Posterior cingulate gyrus (tissue), 11 donors: Measurements from ENCODE around the gene PDCD4.

ENCODE experiments used
- DNase-seq, 10 donors: peaks; one replicate each; pipeline versions ENCODE4 v3.0.0 to v3.0.0-alpha.2; 2020 to 2021; ENCODE audit warnings: mixed read lengths in 3 of 10
- intact Hi-C: fragments of 100-400 bp; cut with DNase I; formaldehyde crosslinking; loops from one replicate; pipeline ENCODE4 v1.15.1; 2023

The PDCD4 gene

DNA sequence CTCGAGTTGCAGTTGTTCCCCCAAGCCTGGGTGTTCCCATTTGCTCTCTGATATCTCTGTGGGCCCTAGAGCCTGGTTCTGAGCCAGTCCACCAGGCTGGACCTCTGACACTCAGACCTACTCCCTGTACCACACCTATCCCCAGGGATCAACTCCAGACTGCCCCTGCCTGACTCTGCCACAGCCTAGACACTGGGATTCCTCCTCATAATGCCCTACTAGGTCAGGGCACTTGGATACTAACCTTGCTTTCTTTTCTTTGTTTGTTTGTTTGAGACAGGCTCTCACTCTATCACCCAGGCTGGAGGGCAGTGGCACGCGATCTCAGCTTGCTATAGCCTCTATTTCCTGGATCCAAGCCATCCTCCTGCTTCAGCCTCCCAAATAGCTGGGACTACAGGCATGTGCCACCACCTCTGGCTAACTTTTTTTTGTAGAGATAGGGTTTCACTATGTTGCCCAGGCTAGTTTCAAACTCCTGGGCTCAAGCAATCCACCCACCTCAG, 30.8 kb upstream of the PDCD4 start:
- intact Hi-C loops = no loop called here
- no peak for DNase-seq

- DNase-seq = no peak
- intact Hi-C loops = no loop called here
Observed at GRCh38 chr10:110841767-110842267, 29.9 kb upstream of the PDCD4 start.

DNA sequence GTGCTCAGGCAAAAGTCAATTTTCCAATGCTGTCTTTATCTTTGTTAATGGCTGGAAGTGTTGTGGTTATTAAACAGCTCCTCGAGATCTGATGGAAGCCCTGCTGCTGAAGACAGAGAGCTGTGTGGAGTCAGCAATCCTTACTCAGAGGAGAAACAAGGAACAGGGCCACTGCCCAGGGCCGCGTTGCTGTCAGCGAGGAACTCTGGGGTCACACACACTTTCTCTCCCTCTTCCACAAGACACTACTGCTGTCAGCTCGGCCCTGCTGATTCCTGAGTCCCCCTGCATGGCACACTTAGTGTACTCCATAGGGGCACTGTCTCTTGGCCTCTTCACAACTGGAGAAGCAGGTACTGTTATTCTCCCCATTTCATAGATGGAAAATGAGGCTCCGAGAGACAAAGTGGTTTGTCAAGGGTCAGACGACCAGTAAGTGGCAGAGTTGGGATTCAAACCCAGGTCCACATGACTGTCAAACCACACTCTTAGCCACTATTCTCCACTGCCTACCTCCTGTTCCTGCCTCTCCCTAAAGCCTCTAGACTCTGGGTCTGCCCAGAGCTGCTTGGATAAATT, 29.3 kb upstream of the PDCD4 start:
- intact Hi-C loops = no loop called here
- no peak for DNase-seq

DNA sequence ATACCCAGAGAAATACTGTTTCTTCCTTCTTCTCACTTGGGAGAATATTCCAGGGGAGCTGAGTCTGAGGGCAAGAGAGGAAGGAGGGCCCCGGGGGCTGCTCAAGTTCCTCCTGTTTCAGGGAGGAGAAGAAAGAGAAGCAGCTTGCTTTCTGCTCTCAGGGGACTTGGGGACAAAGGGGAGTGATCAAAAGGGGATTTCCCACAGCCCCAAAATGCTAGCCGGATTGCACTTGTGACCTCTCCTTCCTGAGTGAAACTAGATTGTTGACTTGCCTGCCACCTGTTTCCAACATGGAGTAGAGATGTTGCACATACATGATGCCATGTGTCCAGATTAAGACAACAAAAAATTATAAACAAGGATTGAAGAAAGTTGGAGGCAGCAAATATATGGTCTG, 28.7 kb upstream of the PDCD4 start:
- no peak for DNase-seq
- intact Hi-C loops = no loop called here

- no peak for DNase-seq
- intact Hi-C loops = no loop called here
Observed at GRCh38 chr10:110843796-110844616, 27.7 kb upstream of the PDCD4 start.

GRCh38 chr10:110844617-110844881, 27.2 kb upstream of the PDCD4 start:
- intact Hi-C loops = no loop called here
- DNase-seq = no peak

DNA sequence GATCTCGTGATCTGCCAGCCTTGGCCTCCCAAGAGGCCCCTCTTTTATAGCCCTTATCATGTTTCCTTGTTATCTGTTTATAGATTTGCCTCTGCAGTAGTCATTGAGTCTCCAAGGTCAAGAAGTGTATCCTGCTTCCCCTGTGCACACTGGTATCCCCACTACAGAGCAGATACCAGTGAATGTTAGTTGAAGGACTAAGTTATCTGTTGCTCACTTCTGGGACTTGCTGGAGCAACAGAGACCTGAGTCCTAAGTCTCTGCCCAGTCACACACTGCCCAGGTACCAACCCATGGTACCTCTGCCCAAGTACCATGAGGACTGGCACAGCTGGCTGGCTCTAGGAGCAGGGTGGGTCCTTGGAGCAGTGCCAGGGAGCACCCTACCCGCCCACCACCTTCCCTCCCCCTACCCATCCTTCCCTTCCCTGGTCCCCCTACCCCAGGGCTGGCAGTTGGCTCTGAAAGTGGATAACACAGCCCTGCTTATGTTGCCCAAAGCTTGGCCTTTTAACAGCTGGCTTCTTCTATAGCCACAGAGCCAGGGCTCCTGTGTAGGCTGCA, 26.5 kb upstream of the PDCD4 start:
- intact Hi-C loops = no loop called here
- no peak for DNase-seq

DNA sequence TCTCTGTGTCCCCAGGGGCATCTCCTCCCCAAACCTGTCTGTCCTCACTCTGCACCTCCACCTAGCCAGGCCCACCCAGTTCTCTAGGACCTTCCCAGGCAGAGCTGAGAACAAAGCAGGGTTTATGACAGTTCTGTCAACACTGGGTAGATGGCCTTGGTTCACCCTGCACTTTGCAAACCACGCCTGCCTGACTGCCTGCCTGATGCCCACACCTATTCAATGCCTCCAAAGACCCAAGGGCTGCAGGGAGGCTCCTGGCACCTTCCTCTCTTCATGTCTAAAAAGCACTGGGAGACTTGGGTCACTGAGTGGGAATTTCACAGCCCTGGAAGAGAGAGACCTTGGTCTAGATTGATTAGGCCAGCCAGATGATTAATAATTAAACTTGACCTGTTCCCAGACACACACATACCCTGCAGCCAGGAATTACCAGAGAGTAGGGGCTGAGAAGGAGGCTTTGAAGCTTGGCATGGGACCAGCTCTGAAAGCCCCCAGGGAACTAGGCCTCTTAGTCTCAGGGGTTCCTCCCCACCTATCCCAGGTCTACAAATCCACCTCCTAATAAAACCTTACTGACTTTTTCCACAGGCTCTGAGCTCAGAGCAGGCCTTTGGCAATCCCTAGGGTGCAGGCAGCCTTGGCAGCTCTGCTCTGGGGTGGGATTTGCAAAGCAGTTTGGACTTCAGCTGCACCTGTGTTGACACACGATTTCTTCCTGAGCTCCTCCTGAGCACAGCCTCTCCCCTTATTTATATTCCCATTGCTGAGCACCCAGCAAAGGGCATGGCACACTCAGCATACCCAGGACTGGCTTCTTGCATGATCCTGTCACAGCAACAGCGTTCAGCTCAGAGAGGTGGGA, 25.7 kb upstream of the PDCD4 start:
- intact Hi-C loops = no loop called here
- DNase-seq = no peak

DNA sequence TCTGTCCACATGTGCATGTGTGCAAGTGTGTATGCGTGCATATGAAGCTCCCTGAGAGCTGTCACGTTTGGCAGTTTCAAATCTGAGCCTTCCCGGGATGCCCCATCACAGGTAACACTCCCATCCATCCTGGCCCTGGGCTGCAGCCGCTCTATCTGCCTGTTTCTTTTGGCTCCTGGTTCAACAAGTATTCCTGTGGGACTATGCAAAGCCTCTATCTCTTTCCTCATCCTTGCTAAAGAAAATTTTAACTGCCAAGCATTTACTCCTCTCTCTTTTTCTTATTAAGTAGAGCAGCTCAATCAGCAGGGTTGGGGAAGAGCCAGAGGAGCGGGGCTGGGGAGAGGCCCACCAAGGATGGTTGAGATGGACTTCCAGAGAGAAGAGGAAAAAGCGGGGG, 24.4 kb upstream of the PDCD4 start:
- intact Hi-C loops = no loop called here
- peak in 1 of 10 donors; percentile 64 for DNase-seq

- no peak for DNase-seq
- intact Hi-C loops = no loop called here
Observed at GRCh38 chr10:110848106-110848505, 23.6 kb upstream of the PDCD4 start.

GRCh38 chr10:110850099-110850498, 21.6 kb upstream of the PDCD4 start:
- intact Hi-C loops = no loop called here
- no peak for DNase-seq

DNA sequence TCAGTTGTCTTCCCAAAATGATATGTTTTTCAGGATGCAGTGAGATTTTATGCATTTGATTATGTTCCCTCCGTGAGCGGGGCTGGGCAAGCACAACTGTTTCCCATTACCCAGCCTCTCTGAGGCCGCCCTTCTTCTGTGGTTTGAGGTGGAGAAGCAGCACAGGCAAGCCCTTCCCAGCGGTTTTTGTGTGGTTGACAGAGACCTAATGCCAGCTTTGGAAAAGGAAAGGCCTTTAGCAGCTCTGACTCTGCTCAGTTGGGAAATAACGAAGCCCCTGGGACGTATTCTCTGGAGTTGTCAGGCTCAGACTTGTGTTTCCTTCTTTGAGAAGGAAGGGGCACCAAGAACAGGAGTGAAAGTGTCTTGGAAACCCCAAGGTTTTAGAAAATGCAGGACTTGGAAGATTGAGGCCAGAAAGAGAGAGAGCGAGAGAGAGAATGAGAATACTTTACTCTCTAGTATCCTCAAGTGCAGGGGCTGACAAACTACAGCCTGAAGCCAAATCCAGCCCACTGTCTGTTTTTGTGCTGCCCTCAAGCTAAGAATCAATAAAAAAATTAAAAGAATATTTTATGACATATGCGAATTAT, 20.6 kb upstream of the PDCD4 start:
- intact Hi-C loops = no loop called here
- DNase-seq = peak in 1 of 10 donors; percentile 36

DNA sequence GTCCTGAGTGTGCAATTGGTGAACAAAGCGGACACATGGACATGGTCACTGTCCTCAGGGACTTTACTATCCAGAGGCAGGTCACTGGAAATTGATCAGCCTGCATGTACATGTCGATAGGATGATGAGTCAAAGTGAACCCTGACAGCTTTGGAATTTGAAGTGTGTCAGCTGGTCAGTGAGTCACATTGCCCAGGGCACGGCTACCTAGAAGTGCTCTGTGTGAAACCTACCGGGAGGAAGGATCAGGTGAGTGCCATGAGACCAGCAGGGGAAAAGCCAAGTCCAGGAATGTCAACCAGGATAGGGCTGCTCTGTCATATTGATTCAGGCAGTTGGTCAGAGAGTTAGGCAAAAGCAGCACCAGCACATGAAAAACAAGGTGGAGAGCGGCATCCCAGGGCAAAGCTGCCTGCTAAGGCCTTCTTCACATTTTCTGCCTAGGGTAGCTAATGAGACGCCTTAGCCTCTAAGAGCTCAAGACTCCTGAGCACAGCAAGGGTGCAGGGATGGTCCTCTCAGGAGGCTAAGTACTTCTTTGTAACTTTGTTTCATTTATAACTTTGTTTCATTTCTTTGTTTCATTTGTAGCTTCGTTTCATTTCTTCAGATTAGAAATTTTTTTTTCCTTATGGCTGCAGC, 19.4 kb upstream of the PDCD4 start:
- intact Hi-C loops = no loop called here
- no peak for DNase-seq

GRCh38 chr10:110852947-110853346, 18.8 kb upstream of the PDCD4 start:
- intact Hi-C loops = no loop called here

GRCh38 chr10:110853921-110854605, 17.7 kb upstream of the PDCD4 start:
- DNase-seq = no peak
- intact Hi-C loops = no loop called here

More at GRCh38 chr10:110852947-110853346, 18.8 kb upstream of the PDCD4 start:
- DNase-seq = no peak

DNA sequence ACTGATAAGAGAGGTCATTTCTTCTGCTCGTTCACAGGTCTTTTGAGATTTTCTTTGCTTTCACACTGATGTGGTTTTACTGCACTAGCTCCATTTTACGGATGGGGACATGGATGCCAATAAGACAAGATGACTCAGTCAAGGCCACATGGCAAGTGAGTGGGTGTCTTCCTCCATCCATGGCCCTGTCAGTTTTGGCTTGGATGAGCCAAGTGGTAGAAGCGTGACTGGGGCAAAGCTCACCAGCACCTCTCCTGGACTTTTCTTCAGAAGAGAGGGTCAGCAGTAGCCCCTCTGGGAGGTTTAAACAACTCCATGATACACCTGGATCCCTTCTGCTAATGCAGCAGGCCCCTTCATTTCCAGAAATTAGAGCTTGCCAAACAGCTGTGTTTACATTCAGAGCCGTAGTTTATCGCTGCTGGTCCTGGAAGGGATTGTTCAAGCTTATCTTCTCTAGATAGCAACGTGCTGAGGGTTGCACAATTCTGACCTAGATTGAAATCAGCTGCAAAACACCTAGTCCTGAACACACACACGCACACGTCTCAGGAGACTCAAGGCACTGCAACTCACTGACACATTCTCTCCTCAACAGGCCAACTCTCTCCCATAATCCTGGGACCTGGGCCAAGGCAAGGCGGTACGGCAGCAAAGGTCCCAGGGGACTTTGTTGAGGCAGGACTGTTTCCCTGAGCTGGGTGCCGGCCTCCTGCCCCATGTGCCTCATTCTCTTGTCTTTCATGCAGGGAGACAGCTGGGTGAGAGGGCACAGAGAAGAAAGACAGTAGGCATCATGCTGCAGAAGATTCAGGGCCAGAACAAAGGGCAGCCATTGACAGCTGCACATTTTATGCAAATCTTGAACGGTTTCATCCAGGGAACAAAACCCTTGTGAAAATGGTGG, 14.2 kb upstream of the PDCD4 start:
- intact Hi-C loops = no loop called here

DNA sequence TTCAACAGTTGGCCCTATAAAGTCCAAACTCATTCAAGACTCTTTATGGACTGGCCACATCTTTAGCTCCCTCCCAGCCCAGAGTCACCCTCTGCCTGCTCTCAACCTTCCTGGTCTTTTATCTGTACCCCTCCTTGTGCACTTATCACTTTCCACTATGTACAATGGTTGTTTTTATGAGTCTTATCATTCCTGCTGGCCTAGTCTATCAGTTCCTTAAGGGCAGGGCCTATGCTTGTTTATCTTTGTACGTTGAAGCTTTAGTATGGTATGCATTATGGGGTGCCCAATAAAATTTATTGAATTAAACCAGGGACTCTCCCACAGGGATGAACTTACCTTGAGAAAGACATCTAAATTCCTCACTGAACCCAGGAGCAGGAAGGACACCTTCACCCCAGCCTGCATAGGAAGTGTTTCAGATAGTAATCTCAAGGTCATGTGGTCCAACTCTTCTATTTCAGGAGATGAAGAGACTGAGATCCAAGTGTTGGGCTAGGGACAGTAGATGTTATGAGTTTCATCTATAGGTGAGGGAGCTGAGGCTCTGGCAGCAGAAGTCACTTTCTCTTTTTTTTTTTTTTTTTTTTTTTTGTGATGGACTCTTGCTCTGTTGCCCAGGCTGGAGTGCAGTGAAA, 13.3 kb upstream of the PDCD4 start:
- intact Hi-C loops = no loop called here
- no peak for DNase-seq

More for the DNA sequence above, 14.2 kb upstream of the PDCD4 start:
- DNase-seq = peak in 3 of 10 donors; percentile 37 to 88 (median 56)
